Activated CD4-positive, alpha-beta T cell treated with anti-CD3 and anti-CD28 coated beads, Interleukin-2, amount 50 U/mL, for 48 hours (primary cell): ENCODE measurements around the gene FOXD2.
"Not testable (repeated sequence)": the region's sequence is repeated elsewhere in the genome, so short reads cannot be mapped to it uniquely, and the experiment has no call there.

ENCODE experiments used
- DNase-seq, 2 experiments: peaks; one replicate each; pipeline ENCODE4 v3.0.0-alpha.2; 2020

Gene FOXD2

GRCh38 chr1:47440599-47441081, 2.8 kb downstream of the FOXD2 start:
- DNase-seq = no peak

- DNase-seq = no peak
Observed at GRCh38 chr1:47441450-47442106, 3.7 kb downstream of the FOXD2 start.

- DNase-seq = no peak
Observed at GRCh38 chr1:47442202-47442601, 4.4 kb downstream of the FOXD2 start.

- no peak for DNase-seq
Observed at GRCh38 chr1:47442842-47443529, 5.1 kb downstream of the FOXD2 start.

- DNase-seq = no peak
Observed at GRCh38 chr1:47443530-47444296, 5.9 kb downstream of the FOXD2 start.

- DNase-seq = no peak
Observed at GRCh38 chr1:47444297-47444561, 6.4 kb downstream of the FOXD2 start.

- peak; percentile 50 to 64 for DNase-seq
Observed at GRCh38 chr1:47444562-47445465, 7.0 kb downstream of the FOXD2 start.

GRCh38 chr1:47445823-47446550, 8.1 kb downstream of the FOXD2 start:
- DNase-seq = no peak

- no peak for DNase-seq
Observed at GRCh38 chr1:47448462-47449222, 10.8 kb downstream of the FOXD2 start.

GRCh38 chr1:47449822-47450552, 12.1 kb downstream of the FOXD2 start:
- DNase-seq = peak in 1 of 2 experiments; percentile 34

GRCh38 chr1:47450606-47451005, 12.8 kb downstream of the FOXD2 start:
- DNase-seq = no peak

- DNase-seq = no peak
Observed at GRCh38 chr1:47452426-47452825, 14.6 kb downstream of the FOXD2 start.

- not testable (repeated sequence) for DNase-seq
Observed at GRCh38 chr1:47453910-47454309, 16.1 kb downstream of the FOXD2 start.

GRCh38 chr1:47456250-47456649, 18.4 kb downstream of the FOXD2 start:
- DNase-seq = no peak

GRCh38 chr1:47457547-47457946, 19.7 kb downstream of the FOXD2 start:
- DNase-seq = not testable (repeated sequence)

GRCh38 chr1:47459253-47459788, 21.5 kb downstream of the FOXD2 start:
- no peak for DNase-seq

- no peak for DNase-seq
Observed at GRCh38 chr1:47460040-47460439, 22.2 kb downstream of the FOXD2 start.

- DNase-seq = no peak
Observed at GRCh38 chr1:47460456-47460855, 22.6 kb downstream of the FOXD2 start.

GRCh38 chr1:47465605-47466004, 27.8 kb downstream of the FOXD2 start:
- DNase-seq = no peak

- no peak for DNase-seq
Observed at GRCh38 chr1:47468709-47469389, 31.0 kb downstream of the FOXD2 start.
